Epithelial cell of proximal tubule (primary cell): Measurements from ENCODE around the gene CXCR5. TPM values are rescaled to one million over a fixed set of nuclear protein-coding genes. Genes with fewer than 3 reads are reported as not detected.

Experiments used
- DNase-seq: peaks from one replicate; pipeline ENCODE4 v3.0.0-alpha.2; 2011; ENCODE audit warnings: low read depth
- H3K4me3 ChIP-seq: 2 replicates; pipeline ENCODE4 v1.5.1; 2011; ENCODE audit warnings: low read depth, mild to moderate bottlenecking, low read length
- total RNA-seq: library from RNA; depleted of rRNA; stranded (reverse); fragments of >200 nt; gene quantifications from 2 replicates; pipeline ENCODE4 v1.2.3, GENCODE V29; 2015
- TF ChIP-seq, protein P1 (sequence below): conservative IDR thresholded peaks from 2 replicates; pipeline ENCODE4 v1.5.1; 2012; ENCODE audit warnings: low read depth, mild to moderate bottlenecking, low read length

CXCR5 gene
- total RNA-seq, 1 donor from 2014 or later: not detected

- DNase-seq: no peak
- TF ChIP-seq, protein P1, sequence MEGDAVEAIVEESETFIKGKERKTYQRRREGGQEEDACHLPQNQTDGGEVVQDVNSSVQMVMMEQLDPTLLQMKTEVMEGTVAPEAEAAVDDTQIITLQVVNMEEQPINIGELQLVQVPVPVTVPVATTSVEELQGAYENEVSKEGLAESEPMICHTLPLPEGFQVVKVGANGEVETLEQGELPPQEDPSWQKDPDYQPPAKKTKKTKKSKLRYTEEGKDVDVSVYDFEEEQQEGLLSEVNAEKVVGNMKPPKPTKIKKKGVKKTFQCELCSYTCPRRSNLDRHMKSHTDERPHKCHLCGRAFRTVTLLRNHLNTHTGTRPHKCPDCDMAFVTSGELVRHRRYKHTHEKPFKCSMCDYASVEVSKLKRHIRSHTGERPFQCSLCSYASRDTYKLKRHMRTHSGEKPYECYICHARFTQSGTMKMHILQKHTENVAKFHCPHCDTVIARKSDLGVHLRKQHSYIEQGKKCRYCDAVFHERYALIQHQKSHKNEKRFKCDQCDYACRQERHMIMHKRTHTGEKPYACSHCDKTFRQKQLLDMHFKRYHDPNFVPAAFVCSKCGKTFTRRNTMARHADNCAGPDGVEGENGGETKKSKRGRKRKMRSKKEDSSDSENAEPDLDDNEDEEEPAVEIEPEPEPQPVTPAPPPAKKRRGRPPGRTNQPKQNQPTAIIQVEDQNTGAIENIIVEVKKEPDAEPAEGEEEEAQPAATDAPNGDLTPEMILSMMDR: no peak
- no peak overlapping the region for H3K4me3 ChIP-seq
Observed at GRCh38 chr11:118939404-118939915, 55.8 kb downstream of the CXCR5 start.

GRCh38 chr11:118939953-118940598 lies 56.4 kb downstream of the CXCR5 start:
- TF ChIP-seq, protein P1: no peak
- no peak for DNase-seq
- no peak overlapping the region for H3K4me3 ChIP-seq

DNA sequence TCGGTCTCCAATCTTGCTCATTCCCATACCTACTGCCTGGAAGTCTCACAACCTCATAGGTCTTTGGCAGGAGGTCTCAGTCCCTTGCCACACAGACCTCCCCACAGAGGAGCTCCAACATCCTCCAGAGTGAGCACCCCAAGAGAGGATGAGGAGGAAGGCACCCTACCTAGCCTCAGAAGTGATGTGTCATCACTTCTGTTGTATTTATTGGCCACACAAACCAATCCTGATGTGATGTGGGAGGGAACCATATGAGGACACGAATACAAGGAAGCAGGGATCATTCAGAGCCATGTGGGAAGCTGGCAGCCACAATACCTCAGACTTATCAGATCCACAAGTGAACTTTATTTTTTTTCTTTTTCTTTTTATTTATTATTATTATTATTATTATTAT lies 63.4 kb downstream of the CXCR5 start:
- DNase-seq: no peak
- TF ChIP-seq, protein P1: no peak
- no peak overlapping the region for H3K4me3 ChIP-seq

Other genes starting within 250 kb of the CXCR5 start
- gene TREH, start 204.2 kb upstream of the CXCR5 start, total RNA-seq: not detected in 2 replicates
- gene DDX6, start 92.7 kb upstream of the CXCR5 start, total RNA-seq: 32.6 and 36.5 TPM in 2 replicates
- 20.7 and 25.7 TPM in 2 replicates for gene BCL9L, start 42.0 kb downstream of the CXCR5 start, total RNA-seq
- gene UPK2, start 72.4 kb downstream of the CXCR5 start, total RNA-seq: 0.14 TPM in 1 of 2 replicates, not detected in the other
- gene FOXR1, start 87.9 kb downstream of the CXCR5 start, total RNA-seq: not detected in 2 replicates
- 13.0 and 14.1 TPM in 2 replicates for gene CENATAC, start 114.2 kb downstream of the CXCR5 start, total RNA-seq
- gene RPS25, start 134.5 kb downstream of the CXCR5 start, total RNA-seq: 1,815 and 2,833 TPM in 2 replicates
- 116 and 155 TPM in 2 replicates for gene TRAPPC4, start 134.9 kb downstream of the CXCR5 start, total RNA-seq
- gene SLC37A4, start 147.0 kb downstream of the CXCR5 start, total RNA-seq: 59.2 and 60.0 TPM in 2 replicates
- gene HYOU1, start 173.3 kb downstream of the CXCR5 start, total RNA-seq: 115 and 135 TPM in 2 replicates
- 13.1 and 19.2 TPM in 2 replicates for gene VPS11, start 183.9 kb downstream of the CXCR5 start, total RNA-seq
- gene HMBS, start 201.0 kb downstream of the CXCR5 start, total RNA-seq: 17.0 and 37.1 TPM in 2 replicates
- 24.8 and 32.3 TPM in 2 replicates for gene DPAGT1, start 218.0 kb downstream of the CXCR5 start, total RNA-seq
- 6.1 and 8.2 TPM in 2 replicates for gene C2CD2L, start 223.5 kb downstream of the CXCR5 start, total RNA-seq
- gene HINFP, start 237.7 kb downstream of the CXCR5 start, total RNA-seq: 11.9 and 13.7 TPM in 2 replicates